SK-N-SH (cell line): ENCODE measurements around the gene SCYGR1.

Experiments used
- NRF1 ChIP-seq: IDR thresholded peaks from 2 replicates; pipeline ENCODE4 v1.6.1; 2012; ENCODE audit warnings: low read depth, mild to moderate bottlenecking, low read length
- TF ChIP-seq, protein P1 (sequence below): fragments of 200-600 bp; sonication (generic); IDR thresholded peaks from 2 replicates; pipeline ENCODE4 v1.6.1; 2017; ENCODE audit warnings: antibody characterized with exemption, mild to moderate bottlenecking, moderate library complexity

- TF ChIP-seq, protein P1, sequence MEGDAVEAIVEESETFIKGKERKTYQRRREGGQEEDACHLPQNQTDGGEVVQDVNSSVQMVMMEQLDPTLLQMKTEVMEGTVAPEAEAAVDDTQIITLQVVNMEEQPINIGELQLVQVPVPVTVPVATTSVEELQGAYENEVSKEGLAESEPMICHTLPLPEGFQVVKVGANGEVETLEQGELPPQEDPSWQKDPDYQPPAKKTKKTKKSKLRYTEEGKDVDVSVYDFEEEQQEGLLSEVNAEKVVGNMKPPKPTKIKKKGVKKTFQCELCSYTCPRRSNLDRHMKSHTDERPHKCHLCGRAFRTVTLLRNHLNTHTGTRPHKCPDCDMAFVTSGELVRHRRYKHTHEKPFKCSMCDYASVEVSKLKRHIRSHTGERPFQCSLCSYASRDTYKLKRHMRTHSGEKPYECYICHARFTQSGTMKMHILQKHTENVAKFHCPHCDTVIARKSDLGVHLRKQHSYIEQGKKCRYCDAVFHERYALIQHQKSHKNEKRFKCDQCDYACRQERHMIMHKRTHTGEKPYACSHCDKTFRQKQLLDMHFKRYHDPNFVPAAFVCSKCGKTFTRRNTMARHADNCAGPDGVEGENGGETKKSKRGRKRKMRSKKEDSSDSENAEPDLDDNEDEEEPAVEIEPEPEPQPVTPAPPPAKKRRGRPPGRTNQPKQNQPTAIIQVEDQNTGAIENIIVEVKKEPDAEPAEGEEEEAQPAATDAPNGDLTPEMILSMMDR, result no peak
- TF ChIP-seq NRF1, result no peak
Measured at GRCh38 chr2:227398684-227399670, 11.2 kb upstream of the SCYGR1 start.
